ENCODE results near the gene GNAT3.

The GNAT3 gene

GRCh38 chr7:80511964-80512363, at the start of gene GNAT3:
Gene GNAT3, minus strand, starts transcription at chr7:80512064. Its CDS starts 138 bp downstream, at chr7:80511926.
- DNase-seq: no peak

GRCh38 chr7:80558116-80558515, 46.3 kb upstream of the GNAT3 start:
- no peak for DNase-seq

GRCh38 chr7:80552031-80552694, 40.3 kb upstream of the GNAT3 start:
- DNase-seq: no peak

GRCh38 chr7:80550005-80550404, 38.1 kb upstream of the GNAT3 start:
- no peak for DNase-seq

- DNase-seq: no peak
Measured at GRCh38 chr7:80548840-80549530, 37.1 kb upstream of the GNAT3 start.

GRCh38 chr7:80542398-80542797, 30.5 kb upstream of the GNAT3 start:
- no peak for DNase-seq

- no peak for DNase-seq
Measured at GRCh38 chr7:80540836-80541235, 29.0 kb upstream of the GNAT3 start.

GRCh38 chr7:80537091-80537490, 25.2 kb upstream of the GNAT3 start:
- DNase-seq: no peak

GRCh38 chr7:80536426-80536825, 24.6 kb upstream of the GNAT3 start:
- no peak for DNase-seq

- DNase-seq: no peak
Measured at GRCh38 chr7:80533287-80533686, 21.4 kb upstream of the GNAT3 start.

GRCh38 chr7:80532153-80532552, 20.3 kb upstream of the GNAT3 start:
- DNase-seq: no peak

GRCh38 chr7:80530136-80530535, 18.3 kb upstream of the GNAT3 start:
- no peak for DNase-seq

GRCh38 chr7:80529362-80529761, 17.5 kb upstream of the GNAT3 start:
- no peak for DNase-seq

- no peak for DNase-seq
Measured at GRCh38 chr7:80528689-80529088, 16.8 kb upstream of the GNAT3 start.

- no peak for DNase-seq
Measured at GRCh38 chr7:80526472-80526871, 14.6 kb upstream of the GNAT3 start.

- no peak for DNase-seq
Measured at GRCh38 chr7:80524693-80525092, 12.8 kb upstream of the GNAT3 start.

GRCh38 chr7:80521809-80522208, 9.9 kb upstream of the GNAT3 start:
- no peak for DNase-seq

GRCh38 chr7:80520199-80520598, 8.3 kb upstream of the GNAT3 start:
- no peak for DNase-seq

GRCh38 chr7:80517282-80517747, 5.5 kb upstream of the GNAT3 start:
- DNase-seq: no peak

- DNase-seq: no peak
Measured at GRCh38 chr7:80515298-80515697, 3.4 kb upstream of the GNAT3 start.

- no peak for DNase-seq
Measured at GRCh38 chr7:80510021-80510420, 1.8 kb downstream of the GNAT3 start.

GRCh38 chr7:80508440-80508839, 3.4 kb downstream of the GNAT3 start:
- no peak for DNase-seq

GRCh38 chr7:80505900-80506500, 5.9 kb downstream of the GNAT3 start:
- DNase-seq: no peak

- DNase-seq: no peak
Measured at GRCh38 chr7:80500325-80500724, 11.5 kb downstream of the GNAT3 start.
